ENCODE data around the gene ACSS1.

DNA sequence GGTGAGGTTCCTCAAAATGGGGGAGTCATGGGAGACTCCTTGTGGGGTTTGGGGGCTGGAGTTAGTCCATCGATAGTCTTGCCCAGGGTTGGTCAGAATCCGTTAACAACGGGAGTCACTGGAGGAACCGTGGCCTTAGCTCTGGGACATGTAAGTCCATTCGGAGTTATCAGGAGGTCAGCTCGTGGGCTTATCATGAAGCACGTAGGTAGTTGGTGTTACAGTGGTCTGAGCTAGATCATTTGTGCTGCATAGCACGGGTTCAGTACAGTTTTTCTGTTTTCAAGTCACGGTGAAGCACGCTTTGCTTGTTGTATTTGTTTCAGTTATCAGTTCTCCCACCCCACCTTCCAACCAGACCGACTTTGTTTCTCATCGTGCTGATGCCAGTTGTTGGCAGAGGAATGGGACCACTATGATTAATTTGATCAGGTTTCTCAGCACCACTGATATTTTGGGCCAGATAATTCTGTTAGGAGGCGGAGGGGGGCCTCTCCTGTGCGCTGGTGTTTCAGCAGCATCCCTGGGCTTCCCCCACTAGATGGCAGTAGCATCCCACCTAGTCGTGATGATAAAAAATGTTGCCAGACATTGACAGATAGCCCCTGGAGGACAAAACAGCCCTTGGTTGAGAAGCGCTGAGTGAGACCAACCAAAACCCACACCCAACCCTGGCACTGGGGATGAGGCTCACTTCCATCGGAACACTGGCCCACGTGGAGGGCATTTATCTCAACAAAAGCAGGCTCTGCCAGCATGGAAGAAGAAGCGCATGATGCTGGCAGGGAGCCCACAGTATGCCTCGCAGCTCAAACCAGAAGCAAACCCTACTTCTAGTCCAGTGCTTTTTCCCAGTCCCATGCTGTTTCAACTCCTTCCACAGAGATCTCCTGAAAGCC is 63.2 kb downstream of the ACSS1 start:
- TF ChIP-seq CTCF (IDR thresholded peaks at IDR 0.05) (peak; percentile 86 to 98 (median 92)), POLR2A (IDR thresholded peaks at IDR 0.05) (no peak)

Data from tibial nerve (tissue), 3 donors.